H1 (cell line): ENCODE data around the gene CACNA2D1. TPM values are rescaled to one million over a fixed set of nuclear protein-coding genes. Genes with fewer than 3 reads are reported as not detected.

Experiments used
- CTCF ChIA-PET: fragments of 300-600 bp; sonication (Branson Sonifier 250); formaldehyde crosslinking; loops from one replicate; lab custom pipeline; 2021; ENCODE audit not compliant: partially characterized antibody; lab: Charles Lee
- POLR2A ChIA-PET: fragments of 300-600 bp; sonication (Branson Sonifier 250); formaldehyde crosslinking; loops from one replicate; lab custom pipeline; 2021; ENCODE audit warnings: inconsistent platforms; ENCODE audit not compliant: partially characterized antibody; lab: Charles Lee
- DNase-seq, 2 experiments: peaks; one replicate each; pipeline versions ENCODE4 v3.0.0 to v3.0.0-alpha.2; 2010 to 2022; ENCODE audit warnings: low spot score in 2 of 2, low read depth in 1 of 2, mixed read lengths in 1 of 2
- FAIRE-seq: peaks from 2 replicates; lab custom pipeline; 2011; peaks lifted over from hg19 to GRCh38; lab: Jason Lieb, UNC
- H2AFZ ChIP-seq: 2 replicates; pipeline ENCODE4 v1.8.1; 2012; ENCODE audit warnings: low read length, inconsistent platforms
- H2AK5ac ChIP-seq: 2 replicates; pipeline ENCODE4 v1.6.1; 2013; ENCODE audit warnings: low read depth, low read length
- H2BK120ac ChIP-seq: replicated peaks from 2 replicates; pipeline ENCODE3; 2013; ENCODE audit warnings: low read depth, low read length, inconsistent platforms
- H2BK12ac ChIP-seq: 2 replicates; pipeline ENCODE4 v1.6.1; 2013; ENCODE audit warnings: low read depth, low read length
- H2BK15ac ChIP-seq: 2 replicates; pipeline ENCODE4 v1.6.1; 2013; ENCODE audit warnings: low read length
- H2BK20ac ChIP-seq: 2 replicates; pipeline ENCODE4 v1.6.1; 2013; ENCODE audit warnings: low read length
- H2BK5ac ChIP-seq: 2 replicates; pipeline ENCODE4 v1.6.1; 2013; ENCODE audit warnings: low read depth, low read length
- H3K14ac ChIP-seq: 2 replicates; pipeline ENCODE4 v1.6.1; 2013; ENCODE audit warnings: inconsistent platforms; ENCODE audit not compliant: insufficient read length
- H3K18ac ChIP-seq: 2 replicates; pipeline ENCODE4 v1.6.1; 2013; ENCODE audit warnings: low read length; ENCODE audit errors: extremely low read depth
- H3K23ac ChIP-seq: 2 replicates; pipeline ENCODE4 v1.6.1; 2013; ENCODE audit warnings: inconsistent platforms; ENCODE audit not compliant: insufficient read length
- H3K23me2 ChIP-seq: 2 replicates; pipeline ENCODE4 v1.6.1; 2013; ENCODE audit warnings: low read depth, low read length
- H3K27ac ChIP-seq: 2 replicates; pipeline ENCODE4 v1.6.1; 2011; ENCODE audit warnings: low read depth, low read length, inconsistent platforms
- H3K27me3 ChIP-seq, 4 experiments: replicated peaks in 1 of 4; 1 replicate in 1 of 4; 2 replicates in 3 of 4; pipeline versions ENCODE4 v1.6.1 to v1.8.1; 2011 to 2013; ENCODE audit warnings: low read length in 3 of 4, mild to moderate bottlenecking in 3 of 4, inconsistent platforms in 2 of 4, mixed read lengths in 2 of 4, moderate library complexity in 1 of 4; ENCODE audit not compliant: control insufficient read depth in 3 of 4, insufficient read depth in 3 of 4; ENCODE audit errors: extremely low read depth in 1 of 4
- H3K36me3 ChIP-seq, 4 experiments: 2 replicates each; pipeline versions ENCODE4 v1.6.1 to v1.8.1; 2011 to 2013; ENCODE audit warnings: mild to moderate bottlenecking in 4 of 4, low read length in 3 of 4, moderate library complexity in 2 of 4, control low read depth in 1 of 4, inconsistent platforms in 1 of 4; ENCODE audit not compliant: insufficient read depth in 4 of 4, control insufficient read depth in 2 of 4
- H3K4ac ChIP-seq: replicated peaks from 2 replicates; pipeline ENCODE3; 2013; ENCODE audit warnings: low read length, low read depth, mixed read lengths, inconsistent platforms; ENCODE audit not compliant: insufficient read length
- H3K4me1 ChIP-seq, 4 experiments: replicated peaks in 1 of 4; 1 replicate in 1 of 4; 2 replicates in 3 of 4; pipeline versions ENCODE4 v1.6.1 to v1.8.1; 2011 to 2013; ENCODE audit warnings: low read length in 3 of 4, inconsistent platforms in 2 of 4, mixed read lengths in 1 of 4; ENCODE audit not compliant: insufficient read depth in 4 of 4, control insufficient read depth in 3 of 4
- H3K4me2 ChIP-seq, 2 experiments: 2 replicates each; pipeline versions ENCODE4 v1.6.1 to v1.8.1; 2011 to 2013; ENCODE audit warnings: low read depth in 2 of 2, low read length in 2 of 2, control low read depth in 1 of 2, inconsistent platforms in 1 of 2, mild to moderate bottlenecking in 1 of 2; ENCODE audit not compliant: insufficient read depth in 1 of 2
- H3K4me3 ChIP-seq, 4 experiments: fragments of 200-600, 300-600 bp in 1 of 4; sonication (generic), shearing (Covaris generic), sonication (Bioruptor Twin) in 1 of 4; 2 replicates each; pipeline versions ENCODE4 v1.5.1 to v1.8.1; 2011 to 2016; ENCODE audit warnings: low read length in 4 of 4, low read depth in 3 of 4, control low read depth in 2 of 4, inconsistent platforms in 2 of 4, mild to moderate bottlenecking in 2 of 4, mixed read lengths in 1 of 4, moderate library complexity in 1 of 4; ENCODE audit not compliant: insufficient read depth in 2 of 4; ENCODE audit errors: extremely low read depth in 1 of 4
- H3K56ac ChIP-seq: replicated peaks from 2 replicates; pipeline ENCODE3; 2013; ENCODE audit warnings: low read depth, mild to moderate bottlenecking, mixed read lengths, low read length, inconsistent platforms; ENCODE audit not compliant: insufficient read length
- H3K79me1 ChIP-seq: 2 replicates; pipeline ENCODE4 v1.6.1; 2013; ENCODE audit warnings: low read depth, low read length, control low read depth
- H3K79me2 ChIP-seq, 2 experiments: 2 replicates each; pipeline versions ENCODE4 v1.6.1 to v1.8.1; 2012 to 2013; ENCODE audit warnings: low read length in 2 of 2, mild to moderate bottlenecking in 2 of 2, inconsistent platforms in 1 of 2; ENCODE audit not compliant: insufficient read depth in 2 of 2, control insufficient read depth in 1 of 2
- H3K9ac ChIP-seq, 4 experiments: replicated peaks in 1 of 4; 1 replicate in 1 of 4; 2 replicates in 3 of 4; pipeline versions ENCODE4 v1.6.1 to v1.8.1; 2011 to 2013; ENCODE audit warnings: low read depth in 3 of 4, low read length in 3 of 4, control low read depth in 2 of 4, mild to moderate bottlenecking in 2 of 4, moderate library complexity in 2 of 4, inconsistent platforms in 1 of 4; ENCODE audit errors: extremely low read depth in 1 of 4
- H3K9me3 ChIP-seq, 2 experiments: 2 replicates each; pipeline versions ENCODE4 v1.6.1 to v1.8.1; 2012 to 2013; ENCODE audit warnings: mild to moderate bottlenecking in 2 of 2, moderate library complexity in 2 of 2, control low read depth in 1 of 2, inconsistent platforms in 1 of 2, low read depth in 1 of 2, low read length in 1 of 2, mixed read lengths in 1 of 2; ENCODE audit not compliant: insufficient read depth in 2 of 2
- H4K20me1 ChIP-seq, 2 experiments: replicated peaks in 1 of 2; 2 replicates each; pipeline versions ENCODE3 to v1.8.1; 2011 to 2013; ENCODE audit warnings: inconsistent platforms in 2 of 2, low read length in 2 of 2, mild to moderate bottlenecking in 1 of 2; ENCODE audit not compliant: insufficient read depth in 2 of 2, control insufficient read depth in 1 of 2
- H4K5ac ChIP-seq: 2 replicates; pipeline ENCODE4 v1.6.1; 2013; ENCODE audit warnings: low read length, low read depth, mixed read lengths, inconsistent platforms; ENCODE audit not compliant: insufficient read length
- H4K8ac ChIP-seq: 2 replicates; pipeline ENCODE4 v1.8.0; 2013; ENCODE audit warnings: mild to moderate bottlenecking, moderate library complexity, low read length, inconsistent platforms; ENCODE audit not compliant: insufficient read depth; ENCODE audit errors: extremely low read depth
- H4K91ac ChIP-seq: replicated peaks from 2 replicates; pipeline ENCODE3; 2013; ENCODE audit warnings: low read length, mixed read lengths, inconsistent platforms; ENCODE audit not compliant: insufficient read length
- BCL11A ChIP-seq, 2 experiments: IDR thresholded peaks; one replicate each; pipeline ENCODE4 v1.6.1; 2011; ENCODE audit warnings: low read depth in 2 of 2, low read length in 2 of 2, mild to moderate bottlenecking in 2 of 2
- MAX ChIP-seq: IDR thresholded peaks from 2 replicates; pipeline ENCODE4 v1.6.1; 2012; ENCODE audit warnings: inconsistent platforms
- SIN3A ChIP-seq, 2 experiments: IDR thresholded peaks in 1 of 2; conservative IDR thresholded peaks in 1 of 2; 2 replicates each; pipeline ENCODE4 v1.6.1; 2011 to 2012; ENCODE audit warnings: low read length in 2 of 2, improper control_type of control experiment in 1 of 2, low read depth in 1 of 2, mild to moderate bottlenecking in 1 of 2
- TCF12 ChIP-seq: IDR thresholded peaks from 2 replicates; pipeline ENCODE4 v1.6.1; 2011; ENCODE audit warnings: low read depth, mild to moderate bottlenecking, low read length
- WGBS, 2 experiments: shearing (Covaris generic) in 1 of 2; methylation state at CpG; one replicate each; pipeline versions ENCODE4 v1.1.6 to v1.1.7; 2013 to 2015; ENCODE audit warnings: low lambda C conversion rate in 2 of 2, mixed read lengths in 2 of 2, inconsistent platforms in 1 of 2, low coverage in 1 of 2, missing lambda C conversion rate in 1 of 2; ENCODE audit not compliant: insufficient replicate concordance in 2 of 2, insufficient coverage in 1 of 2, insufficient read length in 1 of 2; ENCODE audit errors: extremely low coverage in 1 of 2, missing lambda C conversion rate in 1 of 2; 5-methylcytosine and 5-hydroxymethylcytosine counted together
- polyA plus RNA-seq, 7 experiments: library from polyadenylated mRNA; depleted of rRNA in 3 of 7; stranded (reverse) in 5 of 7; unstranded in 2 of 7; fragments of >200 nt in 5 of 7; fragments of 200-250 nt in 2 of 7; gene quantifications; 1 replicate in 5 of 7; 2 replicates in 1 of 7; 4 replicates in 1 of 7; pipeline versions ENCODE4 v1.2.1 to v1.2.3, GENCODE V29; 2011 to 2013; ENCODE audit warnings: missing spikeins in 2 of 7, mixed read lengths in 2 of 7
- total RNA-seq: library from RNA; stranded (reverse); fragmentation: NEBNext Ultra II Directional; extraction: Animal tissue kit (Norgen Biotek cat#: 25700); gene quantifications from 2 replicates; pipeline ENCODE4 v1.2.1, GENCODE V29; 2021
- TF ChIP-seq, protein P1 (sequence below), 3 experiments: IDR thresholded peaks; 1 replicate in 2 of 3; 2 replicates in 1 of 3; pipeline versions ENCODE4 v1.5.1 to v1.6.1; 2011; ENCODE audit warnings: low read length in 3 of 3, mild to moderate bottlenecking in 3 of 3, inconsistent platforms in 2 of 3, low read depth in 1 of 3, moderate library complexity in 1 of 3; ENCODE audit not compliant: insufficient read depth in 1 of 3; ENCODE audit errors: control extremely low read depth in 1 of 3

The CACNA2D1 gene
- total and polyA plus RNA-seq, 2 of the 8 experiments (the other 6 are each of a cell fraction or from before 2014, with no cell fraction given) = 4.3 to 27.3 TPM

DNA sequence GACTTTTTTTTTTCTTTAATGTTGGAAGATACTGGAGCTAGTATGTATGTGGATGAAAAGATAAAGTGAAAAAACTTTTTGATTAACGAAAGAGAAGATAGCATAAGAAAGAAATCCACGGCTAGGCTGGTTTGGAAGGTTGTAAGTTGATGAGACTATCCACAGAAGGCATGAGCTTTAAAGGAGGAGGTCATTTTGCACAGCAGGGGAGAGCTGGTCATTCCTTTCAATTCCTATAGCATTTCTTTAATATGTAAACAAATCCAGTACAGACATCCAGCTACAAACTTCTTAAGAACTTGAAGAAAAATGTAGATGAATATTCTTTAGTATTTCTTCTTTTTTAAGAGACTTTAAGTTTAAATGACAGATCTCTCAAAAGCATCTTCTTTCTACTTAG, 281.3 kb downstream of the CACNA2D1 start:
- 96 to 100% methylated on average over 1 to 2 of the region's 2 CpGs for WGBS, 2 experiments
- H2AFZ ChIP-seq = no peak overlapping the region
- no peak overlapping the region for H2BK12ac ChIP-seq
- no peaks in the 10 kb centered on the region for H4K20me1 ChIP-seq
- no peak for TF ChIP-seq TCF12
- TF ChIP-seq, protein P1, sequence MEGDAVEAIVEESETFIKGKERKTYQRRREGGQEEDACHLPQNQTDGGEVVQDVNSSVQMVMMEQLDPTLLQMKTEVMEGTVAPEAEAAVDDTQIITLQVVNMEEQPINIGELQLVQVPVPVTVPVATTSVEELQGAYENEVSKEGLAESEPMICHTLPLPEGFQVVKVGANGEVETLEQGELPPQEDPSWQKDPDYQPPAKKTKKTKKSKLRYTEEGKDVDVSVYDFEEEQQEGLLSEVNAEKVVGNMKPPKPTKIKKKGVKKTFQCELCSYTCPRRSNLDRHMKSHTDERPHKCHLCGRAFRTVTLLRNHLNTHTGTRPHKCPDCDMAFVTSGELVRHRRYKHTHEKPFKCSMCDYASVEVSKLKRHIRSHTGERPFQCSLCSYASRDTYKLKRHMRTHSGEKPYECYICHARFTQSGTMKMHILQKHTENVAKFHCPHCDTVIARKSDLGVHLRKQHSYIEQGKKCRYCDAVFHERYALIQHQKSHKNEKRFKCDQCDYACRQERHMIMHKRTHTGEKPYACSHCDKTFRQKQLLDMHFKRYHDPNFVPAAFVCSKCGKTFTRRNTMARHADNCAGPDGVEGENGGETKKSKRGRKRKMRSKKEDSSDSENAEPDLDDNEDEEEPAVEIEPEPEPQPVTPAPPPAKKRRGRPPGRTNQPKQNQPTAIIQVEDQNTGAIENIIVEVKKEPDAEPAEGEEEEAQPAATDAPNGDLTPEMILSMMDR (IDR thresholded peaks at IDR 0.05; ENCODE audit: control extremely low read depth in 1 of 3, insufficient read depth in 1 of 3, low read depth in 1 of 3, low read length in 3 of 3) = no peak
- no peak for TF ChIP-seq BCL11A (IDR thresholded peaks at IDR 0.05; ENCODE audit: low read depth in 2 of 2, low read length in 2 of 2)
- TF ChIP-seq SIN3A (conservative IDR thresholded peaks at IDR 0.05 in 1 of 2, IDR thresholded peaks at IDR 0.05 in 1 of 2; ENCODE audit: low read depth in 1 of 2, low read length in 2 of 2) = no peak
- no peak for TF ChIP-seq MAX
- no peak overlapping the region for H3K9ac ChIP-seq
- no peak overlapping the region for H2AK5ac ChIP-seq
- no peak for FAIRE-seq
- peaks cover 0 to 5% (median 0%) of the 10 kb centered on the region in 4 experiments; a peak in 1 of 7 replicates for H3K4me1 ChIP-seq
- no peak overlapping the region for H3K56ac ChIP-seq
- H2BK20ac ChIP-seq = no peak overlapping the region
- no peak overlapping the region for H3K27ac ChIP-seq
- H3K4ac ChIP-seq = no peak overlapping the region
- no peak overlapping the region for H4K5ac ChIP-seq
- no peaks in the 10 kb centered on the region for H3K23me2 ChIP-seq
- no peak overlapping the region for H2BK5ac ChIP-seq
- H3K4me3 ChIP-seq = no peak overlapping the region
- H4K8ac ChIP-seq = no peak overlapping the region
- no peaks in the 10 kb centered on the region; a peak in 1 of 8 replicates for H3K36me3 ChIP-seq
- no peaks in the 10 kb centered on the region for H3K9me3 ChIP-seq
- no peak overlapping the region for H3K23ac ChIP-seq
- H3K27me3 ChIP-seq = no peaks in the 10 kb centered on the region
- no peak for DNase-seq
- H3K79me1 ChIP-seq = no peaks in the 10 kb centered on the region
- ChIA-PET POLR2A (no interaction called here), CTCF (interaction anchor here (0.5 to 1.9 kb wide), 3 partner anchors 15 to 222 kb away, joined by 3 to 6 read pairs (median 3); no protein-coding TSS in a partner anchor)
- no peak overlapping the region for H3K18ac ChIP-seq
- H3K4me2 ChIP-seq = no peak overlapping the region
- no peak overlapping the region for H2BK15ac ChIP-seq
- no peak overlapping the region for H3K14ac ChIP-seq
- no peak overlapping the region for H2BK120ac ChIP-seq
- no peak overlapping the region for H4K91ac ChIP-seq
- H3K79me2 ChIP-seq = no peaks in the 10 kb centered on the region
